HCT116 (cell line): ENCODE measurements around the gene FHIT. TPM values are rescaled to one million over a fixed set of nuclear protein-coding genes. Genes with fewer than 3 reads are reported as not detected.

Experiments used
- ATAC-seq: fragments of 200-7000 bp; cut with Tn5 transposase; 2 replicates; pipeline ENCODE4 v1.9.1; 2020; ENCODE audit warnings: mild to moderate bottlenecking, moderate library complexity
- BruUV-seq: library from RNA; stranded (reverse); fragments of 400-500 nt; replicated peaks from 2 replicates; lab custom pipeline; 2021; lab: Mats Ljungman, UMichigan
- CTCF ChIA-PET: fragments of 300-600 bp; sonication (Branson Sonifier 250); formaldehyde crosslinking; loops from one replicate; lab custom pipeline; 2021; ENCODE audit warnings: antibody characterized with exemption; lab: Charles Lee
- POLR2A ChIA-PET: fragments of 300-600, 350-600 bp; sonication (Branson Sonifier 250); formaldehyde crosslinking; loops from one replicate; lab custom pipeline; 2021; ENCODE audit warnings: antibody characterized with exemption; lab: Charles Lee
- RAD21 ChIA-PET, 2 experiments: fragments of 300-600 bp; sonication (Branson Sonifier 250); formaldehyde crosslinking; loops; one replicate each; lab custom pipeline; 2023; ENCODE audit warnings: low total read pairs in 2 of 2; ENCODE audit not compliant: uncharacterized antibody in 2 of 2, unreplicated experiment in 2 of 2, low non-redundant PET in 1 of 2; lab: Charles Lee
- DNase-seq: peaks from one replicate; pipeline ENCODE4 v3.0.0-alpha.2; 2010; ENCODE audit warnings: low read depth, low spot score
- H2AFZ ChIP-seq: fragments of 200-600 bp; shearing (Covaris generic), sonication (generic); 2 replicates; pipeline ENCODE4 v1.6.1; 2017; ENCODE audit warnings: low read depth, mixed run types, mixed read lengths, antibody characterized with exemption, low read length; ENCODE audit not compliant: poor library complexity, severe bottlenecking
- H3K27ac ChIP-seq: 2 replicates; pipeline ENCODE4 v1.5.1; 2012; ENCODE audit warnings: low read depth, low read length
- H3K27me3 ChIP-seq: fragments of 200-600 bp; sonication (generic); 2 replicates; pipeline ENCODE4 v1.6.1; 2016; ENCODE audit warnings: mixed run types, low read length, mixed read lengths; ENCODE audit not compliant: insufficient read depth
- H3K36me3 ChIP-seq, 2 experiments: fragments of 200-500 bp in 1 of 2; fragments of 200-600 bp in 1 of 2; sonication (Bioruptor generic) in 1 of 2; sonication (generic) in 1 of 2; 2 replicates each; pipeline versions ENCODE4 v1.5.1 to v1.6.1; 2014 to 2016; ENCODE audit warnings: low read length in 2 of 2, inconsistent platforms in 1 of 2, mixed read lengths in 1 of 2, mixed run types in 1 of 2; ENCODE audit not compliant: insufficient read depth in 2 of 2, control insufficient read depth in 1 of 2
- H3K4me1 ChIP-seq, 2 experiments: fragments of 200-600 bp in 1 of 2; sonication (generic) in 1 of 2; 2 replicates each; pipeline versions ENCODE4 v1.5.1 to v1.6.1; 2012 to 2017; ENCODE audit warnings: low read length in 2 of 2, inconsistent platforms in 1 of 2, mild to moderate bottlenecking in 1 of 2, mixed read lengths in 1 of 2, mixed run types in 1 of 2, moderate library complexity in 1 of 2; ENCODE audit not compliant: insufficient read depth in 2 of 2, control insufficient read depth in 1 of 2
- H3K4me2 ChIP-seq: fragments of 200-600 bp; sonication (generic); 2 replicates; pipeline ENCODE4 v1.6.1; 2017; ENCODE audit warnings: mixed run types, low read length, mixed read lengths
- H3K4me3 ChIP-seq, 2 experiments: fragments of 200-600 bp in 1 of 2; sonication (generic) in 1 of 2; replicated peaks in 1 of 2; 2 replicates each; pipeline ENCODE4 v1.5.1; 2011 to 2016; ENCODE audit warnings: low read length in 2 of 2, control low read depth in 1 of 2, low read depth in 1 of 2, mild to moderate bottlenecking in 1 of 2, mixed read lengths in 1 of 2, mixed run types in 1 of 2
- H3K79me2 ChIP-seq: fragments of 200-600 bp; sonication (generic); 2 replicates; pipeline ENCODE4 v1.6.1; 2017; ENCODE audit warnings: mild to moderate bottlenecking, mixed run types, low read length, moderate library complexity, mixed read lengths; ENCODE audit not compliant: insufficient read depth
- H3K9ac ChIP-seq: fragments of 200-600 bp; sonication (generic); 2 replicates; pipeline ENCODE4 v1.6.1; 2016; ENCODE audit warnings: low read length, mixed read lengths
- H3K9me2 ChIP-seq: fragments of 200-600 bp; sonication (generic), shearing (Covaris generic); 2 replicates; pipeline ENCODE4 v1.6.1; 2017; ENCODE audit warnings: mixed run types, mild to moderate bottlenecking, moderate library complexity; ENCODE audit not compliant: insufficient read depth
- H3K9me3 ChIP-seq, 2 experiments: fragments of 200-500 bp in 1 of 2; fragments of 200-600 bp in 1 of 2; sonication (Bioruptor generic) in 1 of 2; sonication (generic) in 1 of 2; 2 replicates each; pipeline ENCODE4 v1.6.1; 2014 to 2017; ENCODE audit warnings: low read length in 2 of 2, mixed read lengths in 2 of 2, inconsistent platforms in 1 of 2, low read depth in 1 of 2, mild to moderate bottlenecking in 1 of 2, mixed run types in 1 of 2, moderate library complexity in 1 of 2; ENCODE audit not compliant: control insufficient read depth in 1 of 2, insufficient read depth in 1 of 2
- H4K20me1 ChIP-seq: fragments of 200-600 bp; sonication (generic), shearing (Covaris generic); 2 replicates; pipeline ENCODE4 v1.6.1; 2017; ENCODE audit warnings: mixed run types, mild to moderate bottlenecking, moderate library complexity; ENCODE audit not compliant: insufficient read depth
- EGR1 ChIP-seq: IDR thresholded peaks from 2 replicates; pipeline ENCODE4 v1.6.1; 2012; ENCODE audit warnings: low read depth
- EZH2phosphoT487 ChIP-seq: fragments of 200-600 bp; IDR thresholded peaks from 2 replicates; pipeline ENCODE4 v1.6.1; 2018; ENCODE audit warnings: antibody characterized with exemption, borderline replicate concordance
- POLR2AphosphoS5 ChIP-seq: IDR thresholded peaks from 2 replicates; pipeline ENCODE4 v1.6.1; 2011; ENCODE audit warnings: mild to moderate bottlenecking, low read depth, low read length, moderate library complexity
- SIN3A ChIP-seq: IDR thresholded peaks from 2 replicates; pipeline ENCODE4 v1.6.1; 2012; ENCODE audit warnings: low read depth
- SRF ChIP-seq: IDR thresholded peaks from 2 replicates; pipeline ENCODE4 v1.6.1; 2012; ENCODE audit warnings: low read depth
- TCF7L2 ChIP-seq: IDR thresholded peaks from 2 replicates; pipeline ENCODE4 v1.7.0; 2011; ENCODE audit warnings: borderline replicate concordance, inconsistent platforms; ENCODE audit not compliant: insufficient read depth, insufficient read length; ENCODE audit errors: extremely low read depth
- YY1 ChIP-seq: IDR thresholded peaks from 2 replicates; pipeline ENCODE4 v1.6.1; 2011; ENCODE audit warnings: low read length, low read depth, moderate library complexity, mild to moderate bottlenecking; ENCODE audit not compliant: insufficient replicate concordance; ENCODE audit errors: extremely low read depth
- ZFX ChIP-seq: fragments of 450-650 bp; IDR thresholded peaks from 2 replicates; pipeline ENCODE4 v1.6.1; 2017
- intact Hi-C: fragments of 100-400 bp; cut with micrococcal nuclease; formaldehyde crosslinking; loops from 2 replicates; pipeline ENCODE4 v1.10.0; 2022
- total RNA-seq: library from RNA; stranded (reverse); gene quantifications from one replicate; pipeline ENCODE4 v1.2.1, GENCODE V29; 2021; ENCODE audit not compliant: unreplicated experiment
- TF ChIP-seq, protein P1 (sequence below): IDR thresholded peaks from 2 replicates; pipeline ENCODE4 v1.6.1; 2012
- TF ChIP-seq, protein P2 (sequence below): IDR thresholded peaks from 2 replicates; pipeline ENCODE4 v1.6.1; 2012

Gene FHIT
- total RNA-seq, 1 experiment from 2014 or later, result 20.1 TPM

DNA sequence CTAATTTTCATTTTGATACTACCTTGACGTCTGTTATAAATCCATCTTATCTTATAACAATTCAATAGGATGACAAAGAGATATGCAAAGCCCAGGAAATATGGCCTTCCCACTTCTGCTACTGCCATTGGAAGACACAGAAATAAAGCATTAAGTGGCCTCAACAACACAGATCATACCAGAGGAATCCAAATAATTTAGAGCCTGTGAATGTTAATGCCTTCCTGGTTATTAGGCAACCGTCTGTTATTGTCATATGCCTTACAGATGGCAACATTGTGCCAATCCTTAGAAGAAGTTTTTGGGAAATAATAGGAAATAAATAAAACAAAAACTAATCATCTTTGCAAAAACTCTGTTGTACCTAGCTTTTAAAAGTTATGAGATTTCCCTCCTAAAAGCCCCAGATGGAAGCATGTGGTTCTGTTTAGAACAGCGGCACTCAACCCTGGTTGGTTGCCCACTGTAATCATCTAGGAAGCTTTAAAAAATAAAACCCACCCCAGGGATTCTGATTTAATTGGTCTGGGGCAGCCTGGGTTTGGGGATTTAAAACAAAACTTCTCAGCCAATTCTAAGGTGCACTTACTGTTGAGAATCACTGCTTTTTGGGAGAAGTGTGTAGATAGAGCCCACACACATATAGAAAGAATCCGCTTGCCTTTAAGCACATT is 1496.7 kb downstream of the FHIT start:
- TF ChIP-seq EZH2phosphoT487, result no peak
- TF ChIP-seq, protein P1, sequence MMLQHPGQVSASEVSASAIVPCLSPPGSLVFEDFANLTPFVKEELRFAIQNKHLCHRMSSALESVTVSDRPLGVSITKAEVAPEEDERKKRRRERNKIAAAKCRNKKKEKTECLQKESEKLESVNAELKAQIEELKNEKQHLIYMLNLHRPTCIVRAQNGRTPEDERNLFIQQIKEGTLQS, result no peak
- TF ChIP-seq, protein P2, sequence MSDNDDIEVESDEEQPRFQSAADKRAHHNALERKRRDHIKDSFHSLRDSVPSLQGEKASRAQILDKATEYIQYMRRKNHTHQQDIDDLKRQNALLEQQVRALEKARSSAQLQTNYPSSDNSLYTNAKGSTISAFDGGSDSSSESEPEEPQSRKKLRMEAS, result no peak
- no peak for TF ChIP-seq EGR1
- no peak for TF ChIP-seq POLR2AphosphoS5
- TF ChIP-seq SRF, result no peak
- TF ChIP-seq ZFX, result no peak
- TF ChIP-seq YY1, result no peak
- no peak for TF ChIP-seq TCF7L2
- TF ChIP-seq SIN3A, result no peak
- Histone ChIP-seq H3K36me3 (no peaks in the 10 kb centered on the region), H3K79me2 (no peaks in the 10 kb centered on the region), H3K4me1 (no peaks in the 10 kb centered on the region), H3K27me3 (peaks cover 29% of the 10 kb centered on the region), H3K4me2 (no peak overlapping the region), H3K9me2 (no peaks in the 10 kb centered on the region), H3K27ac (no peak overlapping the region), H2AFZ (no peak overlapping the region), H3K4me3 (no peak overlapping the region), H3K9me3 (no peaks in the 10 kb centered on the region), H4K20me1 (no peaks in the 10 kb centered on the region), H3K9ac (no peak overlapping the region)
- intact Hi-C loops, result no loop called here
- no peak for DNase-seq
- CTCF ChIA-PET, result no interaction called here
- POLR2A ChIA-PET, result no interaction called here
- no peak for ATAC-seq
- RAD21 ChIA-PET, result no interaction called here
- BruUV-seq, result no TSS peak
